Suprapubic skin (tissue), 4 donors: ENCODE results near the gene OR6J1. TPM values are rescaled to one million over a fixed set of nuclear protein-coding genes. Genes with fewer than 3 reads are reported as not detected.

Source experiments
- DNase-seq, 2 donors: peaks; one replicate each; pipeline ENCODE4 v3.0.0-alpha.2; 2019; ENCODE audit warnings: low spot score in 2 of 2
- H3K27ac ChIP-seq: fragments of 200-600 bp; sonication (generic); one replicate; pipeline ENCODE4 v1.5.1; 2019
- H3K27me3 ChIP-seq: fragments of 200-600 bp; sonication (generic); one replicate; pipeline ENCODE4 v1.5.1; 2019
- H3K36me3 ChIP-seq: fragments of 200-600 bp; sonication (generic); one replicate; pipeline ENCODE4 v1.5.1; 2019
- H3K4me1 ChIP-seq: fragments of 200-600 bp; sonication (generic); one replicate; pipeline ENCODE4 v1.5.1; 2019
- H3K4me3 ChIP-seq: fragments of 200-600 bp; sonication (generic); one replicate; pipeline ENCODE4 v1.5.1; 2019; ENCODE audit warnings: mild to moderate bottlenecking
- H3K9me3 ChIP-seq: fragments of 200-600 bp; sonication (generic); one replicate; pipeline ENCODE4 v1.5.1; 2019
- EP300 ChIP-seq: sonication (generic); formaldehyde crosslinking; IDR thresholded peaks from one replicate; pipeline ENCODE4 v1.6.1; 2017; ENCODE audit warnings: antibody characterized with exemption
- POLR2A ChIP-seq, 2 donors: fragments of 450-650 bp; IDR thresholded peaks; one replicate each; pipeline ENCODE4 v1.6.1; 2017; ENCODE audit warnings: antibody characterized with exemption in 2 of 2, mild to moderate bottlenecking in 2 of 2, moderate library complexity in 2 of 2
- POLR2AphosphoS5 ChIP-seq, 3 donors: sonication (generic); formaldehyde crosslinking; IDR thresholded peaks; one replicate each; pipeline ENCODE4 v1.6.1; 2017; ENCODE audit warnings: antibody characterized with exemption in 3 of 3
- WGBS: methylation state at CpG from one replicate; pipeline ENCODE4 v1.1.5; 2018; 5-methylcytosine and 5-hydroxymethylcytosine counted together
- total RNA-seq, 4 donors: library from RNA; depleted of rRNA; stranded (reverse); fragments of >200 nt; gene quantifications; one replicate each; pipeline ENCODE4 v1.1.0, GENCODE V29; 2016
- TF ChIP-seq, protein P1 (sequence below), 2 donors: fragments of 200-600 bp in 1 of 2; fragments of 450-650 bp in 1 of 2; sonication (generic) in 1 of 2; IDR thresholded peaks; one replicate each; pipeline ENCODE4 v1.5.1; 2016 to 2019; ENCODE audit warnings: antibody characterized with exemption in 2 of 2, mild to moderate bottlenecking in 1 of 2, moderate library complexity in 1 of 2

Gene OR6J1
- total RNA-seq, 4 donors from 2014 or later, result not detected

DNA sequence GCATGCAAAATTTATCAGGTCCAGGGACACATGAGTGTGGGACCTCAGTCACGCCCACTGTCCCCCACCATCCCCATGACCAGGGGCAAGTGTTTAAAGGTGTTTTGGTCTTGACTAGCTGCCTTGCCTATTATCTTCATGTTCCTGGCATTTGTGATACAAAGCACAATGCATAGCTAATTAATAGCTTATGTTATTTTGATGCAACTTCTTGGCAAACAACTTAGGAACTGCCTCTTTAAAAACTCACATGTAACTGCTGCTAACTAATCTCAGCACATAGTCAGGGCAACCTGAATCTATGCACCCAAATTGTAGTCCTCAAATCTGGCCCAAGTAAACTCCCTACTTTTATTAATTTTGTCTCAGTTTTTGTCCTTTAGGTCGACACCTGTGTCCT lies 7.4 kb upstream of the OR6J1 start:
- WGBS, result 78% methylated on average over 2 of the region's 2 CpGs
- Histone ChIP-seq H3K4me1 (peaks cover 17% of the 10 kb centered on the region), H3K27me3 (no peaks in the 10 kb centered on the region), H3K4me3 (no peak overlapping the region), H3K36me3 (no peaks in the 10 kb centered on the region), H3K9me3 (no peaks in the 10 kb centered on the region), H3K27ac (no peak overlapping the region)
- DNase-seq, result no peak
- TF ChIP-seq POLR2A (IDR thresholded peaks at IDR 0.05), result no peak
- TF ChIP-seq POLR2AphosphoS5 (IDR thresholded peaks at IDR 0.05), result no peak
- TF ChIP-seq, protein P1, sequence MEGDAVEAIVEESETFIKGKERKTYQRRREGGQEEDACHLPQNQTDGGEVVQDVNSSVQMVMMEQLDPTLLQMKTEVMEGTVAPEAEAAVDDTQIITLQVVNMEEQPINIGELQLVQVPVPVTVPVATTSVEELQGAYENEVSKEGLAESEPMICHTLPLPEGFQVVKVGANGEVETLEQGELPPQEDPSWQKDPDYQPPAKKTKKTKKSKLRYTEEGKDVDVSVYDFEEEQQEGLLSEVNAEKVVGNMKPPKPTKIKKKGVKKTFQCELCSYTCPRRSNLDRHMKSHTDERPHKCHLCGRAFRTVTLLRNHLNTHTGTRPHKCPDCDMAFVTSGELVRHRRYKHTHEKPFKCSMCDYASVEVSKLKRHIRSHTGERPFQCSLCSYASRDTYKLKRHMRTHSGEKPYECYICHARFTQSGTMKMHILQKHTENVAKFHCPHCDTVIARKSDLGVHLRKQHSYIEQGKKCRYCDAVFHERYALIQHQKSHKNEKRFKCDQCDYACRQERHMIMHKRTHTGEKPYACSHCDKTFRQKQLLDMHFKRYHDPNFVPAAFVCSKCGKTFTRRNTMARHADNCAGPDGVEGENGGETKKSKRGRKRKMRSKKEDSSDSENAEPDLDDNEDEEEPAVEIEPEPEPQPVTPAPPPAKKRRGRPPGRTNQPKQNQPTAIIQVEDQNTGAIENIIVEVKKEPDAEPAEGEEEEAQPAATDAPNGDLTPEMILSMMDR (IDR thresholded peaks at IDR 0.05), result no peak
- TF ChIP-seq EP300, result no peak

DNA sequence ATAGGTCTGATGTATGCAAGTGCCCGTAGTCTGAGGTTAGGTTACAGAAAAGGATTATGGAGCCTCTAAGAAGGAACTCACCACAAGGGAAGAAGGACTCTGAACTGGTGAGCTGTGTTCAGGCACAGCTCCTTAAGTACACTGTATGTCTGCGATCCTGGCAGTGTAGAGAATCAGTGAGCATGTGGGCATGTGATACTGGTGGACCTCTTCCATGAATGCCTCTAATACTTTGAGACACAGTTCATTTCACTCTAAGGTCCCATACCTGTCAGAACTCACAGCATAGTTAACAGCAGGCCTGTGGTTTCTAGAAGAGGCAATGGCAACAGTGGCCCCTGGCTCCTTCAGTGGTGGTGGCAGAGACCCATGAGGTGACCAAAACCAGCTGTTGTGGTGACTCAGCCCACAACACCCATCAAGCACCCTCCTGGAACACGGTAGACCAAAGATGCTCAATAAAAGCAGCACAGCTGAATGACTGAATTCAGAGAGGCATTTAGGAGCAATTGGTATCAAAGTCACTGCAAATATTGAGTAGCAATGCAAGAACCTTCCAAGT lies 6.9 kb upstream of the OR6J1 start:
- Histone ChIP-seq H3K36me3 (no peaks in the 10 kb centered on the region), H3K27me3 (no peaks in the 10 kb centered on the region), H3K9me3 (no peaks in the 10 kb centered on the region), H3K4me1 (peaks cover 17% of the 10 kb centered on the region), H3K27ac (no peak overlapping the region), H3K4me3 (no peak overlapping the region)
- TF ChIP-seq POLR2A (IDR thresholded peaks at IDR 0.05), result no peak
- TF ChIP-seq EP300, result no peak
- TF ChIP-seq POLR2AphosphoS5 (IDR thresholded peaks at IDR 0.05), result no peak
- TF ChIP-seq, protein P1 (IDR thresholded peaks at IDR 0.05), result no peak
- 55% methylated on average over 3 of the region's 3 CpGs for whole genome bisulfite sequencing
- DNase-seq, result no peak

DNA sequence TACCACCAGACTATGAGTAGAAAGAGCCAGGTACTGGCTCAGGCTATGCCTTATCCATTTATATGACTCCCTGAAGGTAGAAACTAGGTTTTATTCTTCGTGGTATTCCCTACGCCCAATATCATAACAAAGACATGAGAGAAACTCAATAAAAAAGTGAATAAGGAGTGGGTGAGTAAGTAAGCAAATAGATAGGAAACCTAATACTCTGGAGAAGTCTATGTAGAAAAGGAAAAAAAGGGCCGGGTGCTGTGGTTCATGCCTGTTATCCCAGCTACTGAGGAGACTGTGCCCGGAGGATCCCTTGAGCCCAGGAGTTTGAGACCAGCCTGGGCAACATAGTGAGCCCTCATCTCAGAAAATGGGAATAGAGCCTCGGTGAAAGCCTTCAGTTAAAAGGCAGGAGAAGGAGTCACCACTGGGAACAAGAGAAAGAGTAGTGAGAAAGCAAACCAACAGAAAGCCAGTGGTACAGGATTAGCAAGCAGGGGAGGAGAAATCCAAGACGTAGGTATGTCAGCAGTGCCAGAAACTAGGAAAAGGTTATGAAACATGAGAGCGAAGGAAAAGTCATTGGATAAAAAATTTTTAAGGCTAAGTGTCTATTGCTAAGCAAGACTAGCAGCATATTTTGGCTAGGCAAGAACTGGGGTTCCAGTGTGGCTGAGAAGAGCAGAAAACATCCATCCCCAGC lies 6.0 kb upstream of the OR6J1 start:
- 78% methylated on average over 7 of the region's 7 CpGs for WGBS
- no peaks in the 10 kb centered on the region for H3K27me3 ChIP-seq
- no peak overlapping the region for H3K4me3 ChIP-seq
- H3K36me3 ChIP-seq, result no peaks in the 10 kb centered on the region
- TF ChIP-seq POLR2A (IDR thresholded peaks at IDR 0.05), result no peak
- TF ChIP-seq POLR2AphosphoS5 (IDR thresholded peaks at IDR 0.05), result no peak
- no peak for TF ChIP-seq EP300
- TF ChIP-seq, protein P1 (IDR thresholded peaks at IDR 0.05), result no peak
- H3K9me3 ChIP-seq, result no peaks in the 10 kb centered on the region
- peaks cover 17% of the 10 kb centered on the region for H3K4me1 ChIP-seq
- H3K27ac ChIP-seq, result no peak overlapping the region
- no peak for DNase-seq

DNA sequence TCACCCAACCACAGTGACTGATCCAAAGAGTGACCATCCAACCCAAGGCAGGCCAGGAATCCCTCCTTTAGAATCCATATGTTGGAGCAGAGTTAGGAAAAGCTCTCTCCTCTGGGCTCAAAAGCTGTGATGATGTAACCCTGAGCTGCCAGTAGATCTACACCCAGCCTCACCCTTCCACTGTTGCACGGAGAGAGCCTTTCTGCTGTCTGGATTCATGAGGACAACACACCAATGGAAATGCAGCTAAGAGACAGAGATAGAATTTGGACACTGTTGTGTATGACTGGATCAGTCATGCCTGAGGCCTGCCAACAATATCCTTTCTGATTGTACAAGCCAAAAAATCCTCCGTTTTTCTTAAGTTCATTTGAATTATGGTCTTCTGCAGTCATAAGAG lies 4.4 kb upstream of the OR6J1 start:
- whole genome bisulfite sequencing, result 29% methylated on average over 2 of the region's 2 CpGs
- Histone ChIP-seq H3K4me3 (no peak overlapping the region), H3K36me3 (no peaks in the 10 kb centered on the region), H3K27ac (no peak overlapping the region), H3K9me3 (no peaks in the 10 kb centered on the region), H3K4me1 (peaks cover 17% of the 10 kb centered on the region), H3K27me3 (no peaks in the 10 kb centered on the region)
- no peak for DNase-seq
- no peak for TF ChIP-seq POLR2A (IDR thresholded peaks at IDR 0.05)
- TF ChIP-seq EP300, result no peak
- TF ChIP-seq, protein P1 (IDR thresholded peaks at IDR 0.05), result no peak
- TF ChIP-seq POLR2AphosphoS5 (IDR thresholded peaks at IDR 0.05), result no peak

DNA sequence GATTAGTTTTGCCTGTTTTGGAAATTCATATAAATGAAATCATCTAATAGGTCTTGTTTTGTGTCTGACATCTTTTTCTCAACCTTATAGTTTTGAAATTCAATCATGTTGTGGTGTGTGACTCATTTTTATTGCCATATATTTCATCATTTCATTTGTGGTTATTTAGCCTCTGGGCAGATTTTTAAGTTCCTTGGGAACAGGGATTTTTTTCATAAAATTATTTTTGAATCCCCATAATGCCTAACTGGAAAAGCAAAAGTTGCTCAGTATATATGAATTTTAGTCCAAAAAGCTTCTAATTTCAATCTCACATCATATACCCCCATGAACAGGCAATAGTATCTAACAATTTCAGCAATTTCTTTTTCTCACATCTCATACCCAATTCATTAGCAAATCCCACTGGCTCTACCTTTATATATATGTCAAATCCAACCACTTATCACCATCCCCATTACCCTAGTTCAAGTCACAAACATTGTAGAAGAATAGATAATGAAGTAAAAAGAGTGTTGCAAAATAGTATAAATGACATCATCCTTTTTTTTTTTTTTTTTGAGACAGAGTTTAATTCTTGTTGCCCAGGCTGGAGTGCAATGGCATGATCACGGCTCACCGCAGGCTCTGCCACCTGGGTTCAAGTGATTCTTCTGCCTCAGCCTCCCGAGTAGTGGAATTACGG lies 2.6 kb upstream of the OR6J1 start:
- H3K27ac ChIP-seq, result no peak overlapping the region

More for the DNA sequence above, 2.6 kb upstream of the OR6J1 start:
- TF ChIP-seq EP300 (no peak), POLR2A (IDR thresholded peaks at IDR 0.05) (no peak), POLR2AphosphoS5 (IDR thresholded peaks at IDR 0.05) (no peak)
- TF ChIP-seq, protein P1 (IDR thresholded peaks at IDR 0.05), result no peak
- Histone ChIP-seq H3K36me3 (no peaks in the 10 kb centered on the region), H3K27me3 (no peaks in the 10 kb centered on the region), H3K9me3 (no peaks in the 10 kb centered on the region), H3K4me1 (peaks cover 7% of the 10 kb centered on the region), H3K4me3 (no peak overlapping the region)
- WGBS, result 74% methylated on average over 4 of the region's 4 CpGs
- no peak for DNase-seq
